MV-4-11 (cell line): ENCODE measurements around the gene PPT2.
A peak's percentile ranks its signal among the peaks of the same experiment; 100 is the strongest.

ENCODE experiments used
- DNase-seq: peaks from one replicate; lab custom pipeline; 2025; lab: John Stamatoyannopoulos, UW

Gene PPT2

GRCh38 chr6:32153564-32154513 lies at the start of gene PPT2:
Gene PPT2 (plus strand): TSS chr6:32154141. CDS start chr6:32154595, 454 bp downstream.
- DNase-seq: no peak

- peak; percentile 29 for DNase-seq
Observed at GRCh38 chr6:32105433-32105832, 48.5 kb upstream of the PPT2 start.

- DNase-seq: no peak
Observed at GRCh38 chr6:32107406-32107805, 46.5 kb upstream of the PPT2 start.

GRCh38 chr6:32108094-32108627 lies 45.8 kb upstream of the PPT2 start:
- DNase-seq: no peak

GRCh38 chr6:32108727-32109113 lies 45.2 kb upstream of the PPT2 start:
- DNase-seq: no peak

GRCh38 chr6:32109114-32109764 lies 44.7 kb upstream of the PPT2 start, which contains the start of gene TNXB:
Gene TNXB (minus strand): TSS chr6:32109338. CDS start chr6:32098198, 11,140 bp downstream.
- DNase-seq: no peak

- DNase-seq: no peak
Observed at GRCh38 chr6:32109765-32110160, 44.2 kb upstream of the PPT2 start.

GRCh38 chr6:32110632-32111031 lies 43.3 kb upstream of the PPT2 start:
- DNase-seq: no peak

- DNase-seq: no peak
Observed at GRCh38 chr6:32111424-32112066, 42.4 kb upstream of the PPT2 start.

- DNase-seq: no peak
Observed at GRCh38 chr6:32112431-32112980, 41.4 kb upstream of the PPT2 start.

GRCh38 chr6:32113386-32114352 lies 40.3 kb upstream of the PPT2 start:
- peak; percentile 18 for DNase-seq

- DNase-seq: no peak
Observed at GRCh38 chr6:32114796-32115195, 39.1 kb upstream of the PPT2 start.

GRCh38 chr6:32115623-32116022 lies 38.3 kb upstream of the PPT2 start:
- DNase-seq: no peak

- no peak for DNase-seq
Observed at GRCh38 chr6:32116674-32117073, 37.3 kb upstream of the PPT2 start.

GRCh38 chr6:32117461-32117860 lies 36.5 kb upstream of the PPT2 start:
- no peak for DNase-seq

GRCh38 chr6:32118782-32119628 lies 34.9 kb upstream of the PPT2 start:
- peak; percentile 62 for DNase-seq

- DNase-seq: no peak
Observed at GRCh38 chr6:32120573-32121059, 33.3 kb upstream of the PPT2 start.

GRCh38 chr6:32123681-32124080 lies 30.3 kb upstream of the PPT2 start:
- DNase-seq: no peak

- no peak for DNase-seq
Observed at GRCh38 chr6:32126880-32127279, 27.1 kb upstream of the PPT2 start.

GRCh38 chr6:32127409-32127716 lies 26.6 kb upstream of the PPT2 start:
- DNase-seq: no peak
